Retinal pigment epithelial cell (primary cell): ENCODE measurements around the gene HPCAL1.

Experiments used
- DNase-seq: peaks from one replicate; pipeline ENCODE4 v3.0.0-alpha.2; 2010; ENCODE audit warnings: low read depth
- H3K4me3 ChIP-seq: 2 replicates; pipeline ENCODE4 v1.5.1; 2011; ENCODE audit warnings: mild to moderate bottlenecking, low read length, control low read depth, moderate library complexity
- TF ChIP-seq, protein P1 (sequence below): conservative IDR thresholded peaks from 2 replicates; pipeline ENCODE4 v1.5.1; 2011; ENCODE audit warnings: low read depth, low read length, control low read depth, inconsistent platforms

HPCAL1 gene

DNA sequence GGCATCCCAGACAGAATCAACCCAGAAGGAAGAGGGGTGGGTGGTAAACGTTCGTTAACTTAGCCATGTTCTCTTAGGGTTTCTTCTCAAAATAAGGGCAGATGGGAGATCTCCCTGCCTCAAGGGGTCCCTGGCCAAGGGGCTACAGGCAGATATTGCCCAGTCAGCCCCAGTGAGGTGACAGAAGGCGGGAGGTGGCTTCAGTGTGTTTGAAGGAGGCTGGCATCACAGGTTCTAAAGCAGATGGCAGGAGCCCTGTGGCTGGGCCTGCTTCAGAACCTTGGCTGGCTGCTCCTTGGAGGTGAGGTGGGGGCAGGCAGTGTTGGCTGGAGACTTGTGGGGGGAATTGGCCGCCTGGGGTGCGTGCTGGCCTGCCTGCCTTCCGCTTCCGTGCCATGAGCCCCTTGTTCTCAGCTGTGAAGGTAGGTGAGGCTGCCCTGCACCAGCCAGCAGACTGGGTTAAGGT, 23.5 kb downstream of the HPCAL1 start:
- H3K4me3 ChIP-seq = no peak overlapping the region
- no peak for DNase-seq
- TF ChIP-seq, protein P1, sequence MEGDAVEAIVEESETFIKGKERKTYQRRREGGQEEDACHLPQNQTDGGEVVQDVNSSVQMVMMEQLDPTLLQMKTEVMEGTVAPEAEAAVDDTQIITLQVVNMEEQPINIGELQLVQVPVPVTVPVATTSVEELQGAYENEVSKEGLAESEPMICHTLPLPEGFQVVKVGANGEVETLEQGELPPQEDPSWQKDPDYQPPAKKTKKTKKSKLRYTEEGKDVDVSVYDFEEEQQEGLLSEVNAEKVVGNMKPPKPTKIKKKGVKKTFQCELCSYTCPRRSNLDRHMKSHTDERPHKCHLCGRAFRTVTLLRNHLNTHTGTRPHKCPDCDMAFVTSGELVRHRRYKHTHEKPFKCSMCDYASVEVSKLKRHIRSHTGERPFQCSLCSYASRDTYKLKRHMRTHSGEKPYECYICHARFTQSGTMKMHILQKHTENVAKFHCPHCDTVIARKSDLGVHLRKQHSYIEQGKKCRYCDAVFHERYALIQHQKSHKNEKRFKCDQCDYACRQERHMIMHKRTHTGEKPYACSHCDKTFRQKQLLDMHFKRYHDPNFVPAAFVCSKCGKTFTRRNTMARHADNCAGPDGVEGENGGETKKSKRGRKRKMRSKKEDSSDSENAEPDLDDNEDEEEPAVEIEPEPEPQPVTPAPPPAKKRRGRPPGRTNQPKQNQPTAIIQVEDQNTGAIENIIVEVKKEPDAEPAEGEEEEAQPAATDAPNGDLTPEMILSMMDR = no peak

DNA sequence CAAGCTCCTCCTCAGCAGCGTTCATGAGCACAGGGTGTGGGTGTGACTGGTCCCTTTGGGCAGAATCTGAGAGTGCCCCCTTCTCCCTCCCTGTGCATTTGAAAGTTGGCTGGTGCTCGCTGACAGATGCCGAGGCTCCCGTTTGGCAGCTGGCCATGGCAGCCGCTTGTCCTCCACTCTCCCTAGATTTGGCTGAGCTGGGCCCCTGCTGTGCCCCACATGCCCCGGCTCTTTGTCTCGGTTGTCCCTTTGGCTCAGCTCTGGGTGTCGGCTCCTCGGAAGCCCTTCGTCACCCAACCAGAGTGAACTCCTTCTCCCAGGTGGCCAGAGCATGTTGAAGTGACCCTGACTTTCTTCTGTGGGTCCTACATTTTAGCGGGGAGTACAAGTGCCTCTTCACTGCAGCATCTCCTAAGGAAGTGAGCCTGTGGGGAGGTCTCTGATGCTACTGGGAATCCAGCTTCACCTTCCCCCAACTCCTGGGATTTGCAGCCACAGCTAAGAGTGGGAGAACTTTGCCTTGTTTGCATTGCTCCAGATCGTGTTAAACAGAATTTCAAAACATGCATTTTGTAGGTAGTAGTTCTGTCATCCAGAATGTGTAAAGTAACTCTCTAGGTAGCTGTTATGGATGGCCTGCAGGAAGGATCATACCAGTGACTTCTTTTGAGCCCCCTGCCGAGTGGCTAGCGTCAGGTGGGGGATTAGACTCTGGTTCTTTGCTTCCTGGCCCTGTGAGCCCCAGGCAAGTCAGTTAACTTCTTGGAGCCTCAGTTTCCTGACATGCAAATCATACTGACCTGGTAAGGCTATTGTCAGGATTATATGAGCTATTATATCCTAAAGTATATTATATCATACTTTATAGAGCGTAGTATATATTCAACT, 24.2 kb downstream of the HPCAL1 start:
- no peak for DNase-seq
- H3K4me3 ChIP-seq = no peak overlapping the region
- TF ChIP-seq, protein P1 = no peak

DNA sequence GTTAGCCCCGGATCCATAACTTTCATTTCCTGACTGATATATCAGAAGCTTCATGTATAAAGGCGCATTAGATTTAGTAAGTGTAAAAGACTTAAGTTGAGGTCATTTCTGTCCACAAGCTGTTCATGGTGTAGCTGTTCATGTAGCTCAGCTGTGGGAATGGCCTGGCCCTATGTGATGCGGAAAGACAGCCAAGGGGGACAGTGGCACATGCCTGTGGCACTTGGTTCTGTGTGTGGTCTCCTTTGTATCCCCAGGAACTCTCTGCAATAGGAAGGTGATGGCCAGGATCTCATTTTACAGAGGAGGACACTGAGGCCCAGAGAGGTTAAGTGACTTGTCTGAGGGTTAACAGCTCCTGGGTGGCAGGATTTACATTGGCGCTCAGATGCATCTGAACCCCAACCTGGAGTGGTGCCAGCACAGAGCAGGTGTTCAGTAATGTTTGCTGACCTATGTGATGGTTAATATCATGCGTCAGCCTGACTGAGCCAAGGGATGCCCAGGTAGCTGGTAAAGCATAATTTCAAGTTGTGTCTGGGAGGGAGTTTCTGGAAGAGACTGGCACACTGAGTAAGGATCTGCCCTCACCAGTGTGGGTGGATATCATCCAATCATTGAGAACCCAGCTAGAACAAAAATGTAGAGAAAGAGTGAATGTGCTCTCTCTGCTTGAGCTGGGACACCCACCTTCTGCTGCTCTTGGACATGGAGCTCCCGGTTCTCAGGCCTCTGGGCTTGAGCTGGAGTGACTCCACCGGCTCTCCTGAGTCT, 25.4 kb downstream of the HPCAL1 start:
- DNase-seq = no peak
- H3K4me3 ChIP-seq = no peak overlapping the region
- TF ChIP-seq, protein P1 = no peak

DNA sequence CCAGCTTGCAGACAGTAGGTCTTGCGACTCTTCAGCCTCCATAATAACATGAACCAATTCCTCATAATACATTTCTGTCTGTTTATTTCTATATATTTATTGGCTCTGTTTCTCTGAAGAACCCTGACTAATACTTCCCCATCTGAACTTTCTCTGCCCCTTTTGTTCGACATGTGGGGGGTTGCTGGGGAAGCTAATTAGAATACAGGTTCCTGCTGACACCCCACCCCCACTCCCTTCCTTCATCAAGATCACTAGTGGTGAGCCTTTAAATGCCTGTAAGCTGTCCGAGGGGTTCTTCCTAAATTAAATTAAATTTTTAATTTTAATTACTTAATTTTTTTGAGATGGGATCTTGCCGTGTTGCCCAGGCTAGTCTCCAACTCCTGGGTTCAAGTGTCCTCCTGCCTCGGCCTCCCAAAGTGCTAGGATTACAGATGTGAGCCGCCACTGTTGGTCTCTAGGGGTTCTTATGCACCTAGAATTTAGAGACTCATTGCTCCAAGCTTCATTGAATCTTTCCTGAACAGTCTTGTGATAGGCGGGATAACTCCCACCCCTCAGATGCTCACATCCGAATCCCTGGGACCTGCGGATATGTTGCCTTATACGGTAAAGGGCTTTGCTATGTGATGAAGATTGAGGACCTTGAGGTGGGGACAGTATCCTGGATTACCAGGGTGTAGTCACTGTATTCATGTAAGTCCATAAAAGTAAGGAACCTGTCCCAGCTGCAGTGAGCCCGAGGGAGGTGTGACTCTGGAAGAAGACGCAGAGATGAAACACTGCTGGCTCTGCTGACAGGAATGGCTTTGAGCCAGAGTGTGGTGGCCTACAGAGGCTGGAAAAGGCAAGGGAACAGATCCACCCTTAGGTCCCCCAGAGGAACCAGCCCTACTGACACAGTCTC, 26.2 kb downstream of the HPCAL1 start:
- no peak for DNase-seq
- no peak overlapping the region for H3K4me3 ChIP-seq
- TF ChIP-seq, protein P1 = no peak

DNA sequence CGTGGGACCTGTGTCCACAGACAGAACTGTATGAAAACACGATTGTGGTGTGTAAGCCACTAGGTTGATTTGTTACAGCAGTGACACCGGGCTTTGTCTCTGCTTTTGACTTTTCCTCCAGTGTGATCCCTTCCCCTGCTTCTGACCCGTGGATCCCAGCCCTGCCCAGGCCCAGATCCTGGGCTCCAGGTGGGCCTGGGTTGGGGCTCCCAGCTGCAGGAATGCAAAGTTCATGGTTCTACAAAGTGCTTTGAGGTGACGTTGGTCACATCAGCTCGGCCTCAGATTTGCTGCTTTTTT, 26.8 kb downstream of the HPCAL1 start:
- no peak overlapping the region for H3K4me3 ChIP-seq
- TF ChIP-seq, protein P1 = no peak
- DNase-seq = no peak

DNA sequence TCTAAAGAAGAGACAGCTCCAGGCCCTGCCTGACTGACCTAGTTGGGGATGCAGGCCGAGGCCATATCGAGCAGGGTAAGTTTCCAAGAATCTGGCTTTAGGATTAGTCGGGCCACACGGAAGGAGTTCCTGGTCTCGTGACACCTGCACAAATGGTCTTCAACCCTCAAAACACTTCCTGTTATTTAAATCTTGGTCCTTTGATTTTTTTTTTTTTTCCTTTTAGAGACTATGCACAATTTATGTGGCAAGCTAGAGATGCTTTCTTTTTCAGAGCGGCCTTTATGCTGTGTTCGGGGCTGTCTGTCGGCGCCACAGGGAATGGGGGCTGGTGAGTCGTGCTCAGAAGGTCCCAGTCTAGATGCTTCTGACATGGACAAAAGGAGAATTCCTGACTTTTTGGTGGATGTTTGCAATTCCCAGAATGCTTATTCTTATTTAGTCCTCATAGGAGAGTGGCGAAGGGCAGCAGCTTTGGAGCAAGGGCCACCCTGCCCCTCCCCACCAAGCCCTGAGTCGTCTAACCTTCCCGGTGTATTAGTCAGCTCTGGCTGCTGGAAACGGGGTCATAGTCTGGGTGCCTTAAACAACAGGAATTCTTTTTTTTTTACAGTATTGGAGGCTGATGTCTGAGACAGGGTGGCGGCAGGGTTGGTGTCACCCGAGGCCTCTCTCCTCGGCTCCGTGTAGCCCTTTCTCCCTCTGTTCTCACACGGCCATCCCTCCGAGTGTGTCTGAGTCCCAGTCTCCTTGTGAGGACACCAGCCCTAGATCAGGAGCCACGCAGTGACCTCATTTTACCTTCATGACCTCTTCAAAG, 27.4 kb downstream of the HPCAL1 start:
- DNase-seq = peak; percentile 80
- no peak overlapping the region for H3K4me3 ChIP-seq
- TF ChIP-seq, protein P1 = no peak
